NCI-H187 treated with DMSO at 0.1 percent for 48 hours (cell line): ENCODE results near the gene MAP4K4.

Experiments
- DNase-seq: peaks from one replicate; lab custom pipeline; 2025; lab: John Stamatoyannopoulos, UW

Gene MAP4K4

GRCh38 chr2:101723371-101724124 lies 26.0 kb downstream of the MAP4K4 start:
- DNase-seq = no peak

- DNase-seq = no peak
These were observed 26.6 kb downstream of the MAP4K4 start for GRCh38 chr2:101724125-101724474.

- DNase-seq = no peak
These were observed 27.5 kb downstream of the MAP4K4 start for GRCh38 chr2:101725038-101725437.

GRCh38 chr2:101725515-101726192 lies 28.1 kb downstream of the MAP4K4 start:
- DNase-seq = no peak

- no peak for DNase-seq
These were observed 31.4 kb downstream of the MAP4K4 start for GRCh38 chr2:101728865-101729264.

GRCh38 chr2:101729521-101730190 lies 32.1 kb downstream of the MAP4K4 start:
- DNase-seq = no peak

- DNase-seq = no peak
These were observed 33.9 kb downstream of the MAP4K4 start for GRCh38 chr2:101731221-101732054.

- no peak for DNase-seq
These were observed 34.7 kb downstream of the MAP4K4 start for GRCh38 chr2:101732199-101732598.

- DNase-seq = no peak
These were observed 35.3 kb downstream of the MAP4K4 start for GRCh38 chr2:101732773-101733256.

GRCh38 chr2:101733257-101733993 lies 35.9 kb downstream of the MAP4K4 start:
- DNase-seq = no peak

GRCh38 chr2:101734505-101735165 lies 37.1 kb downstream of the MAP4K4 start:
- no peak for DNase-seq

GRCh38 chr2:101735166-101735533 lies 37.6 kb downstream of the MAP4K4 start:
- DNase-seq = no peak

- no peak for DNase-seq
These were observed 38.7 kb downstream of the MAP4K4 start for GRCh38 chr2:101736233-101736632.

GRCh38 chr2:101736861-101737291 lies 39.4 kb downstream of the MAP4K4 start:
- DNase-seq = no peak

- DNase-seq = no peak
These were observed 40.2 kb downstream of the MAP4K4 start for GRCh38 chr2:101737478-101738255.

GRCh38 chr2:101738649-101739048 lies 41.1 kb downstream of the MAP4K4 start:
- no peak for DNase-seq

- no peak for DNase-seq
These were observed 43.1 kb downstream of the MAP4K4 start for GRCh38 chr2:101740555-101740964.

GRCh38 chr2:101741775-101742520 lies 44.4 kb downstream of the MAP4K4 start:
- no peak for DNase-seq

GRCh38 chr2:101742547-101742946 lies 45.0 kb downstream of the MAP4K4 start:
- DNase-seq = no peak
